HG03045 (cell line): ENCODE data around the gene DIPK2A.
A peak's percentile ranks its signal among the peaks of the same experiment; 100 is the strongest.

Experiments used
- ATAC-seq: cut with Tn5 transposase; IDR thresholded peaks from one replicate; pipeline ENCODE4 v1.9.1; 2021; ENCODE audit warnings: mild to moderate bottlenecking, moderate library complexity; ENCODE audit not compliant: unreplicated experiment

DIPK2A gene, protein sequence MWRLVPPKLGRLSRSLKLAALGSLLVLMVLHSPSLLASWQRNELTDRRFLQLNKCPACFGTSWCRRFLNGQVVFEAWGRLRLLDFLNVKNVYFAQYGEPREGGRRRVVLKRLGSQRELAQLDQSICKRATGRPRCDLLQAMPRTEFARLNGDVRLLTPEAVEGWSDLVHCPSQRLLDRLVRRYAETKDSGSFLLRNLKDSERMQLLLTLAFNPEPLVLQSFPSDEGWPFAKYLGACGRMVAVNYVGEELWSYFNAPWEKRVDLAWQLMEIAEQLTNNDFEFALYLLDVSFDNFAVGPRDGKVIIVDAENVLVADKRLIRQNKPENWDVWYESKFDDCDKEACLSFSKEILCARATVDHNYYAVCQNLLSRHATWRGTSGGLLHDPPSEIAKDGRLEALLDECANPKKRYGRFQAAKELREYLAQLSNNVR

DNA sequence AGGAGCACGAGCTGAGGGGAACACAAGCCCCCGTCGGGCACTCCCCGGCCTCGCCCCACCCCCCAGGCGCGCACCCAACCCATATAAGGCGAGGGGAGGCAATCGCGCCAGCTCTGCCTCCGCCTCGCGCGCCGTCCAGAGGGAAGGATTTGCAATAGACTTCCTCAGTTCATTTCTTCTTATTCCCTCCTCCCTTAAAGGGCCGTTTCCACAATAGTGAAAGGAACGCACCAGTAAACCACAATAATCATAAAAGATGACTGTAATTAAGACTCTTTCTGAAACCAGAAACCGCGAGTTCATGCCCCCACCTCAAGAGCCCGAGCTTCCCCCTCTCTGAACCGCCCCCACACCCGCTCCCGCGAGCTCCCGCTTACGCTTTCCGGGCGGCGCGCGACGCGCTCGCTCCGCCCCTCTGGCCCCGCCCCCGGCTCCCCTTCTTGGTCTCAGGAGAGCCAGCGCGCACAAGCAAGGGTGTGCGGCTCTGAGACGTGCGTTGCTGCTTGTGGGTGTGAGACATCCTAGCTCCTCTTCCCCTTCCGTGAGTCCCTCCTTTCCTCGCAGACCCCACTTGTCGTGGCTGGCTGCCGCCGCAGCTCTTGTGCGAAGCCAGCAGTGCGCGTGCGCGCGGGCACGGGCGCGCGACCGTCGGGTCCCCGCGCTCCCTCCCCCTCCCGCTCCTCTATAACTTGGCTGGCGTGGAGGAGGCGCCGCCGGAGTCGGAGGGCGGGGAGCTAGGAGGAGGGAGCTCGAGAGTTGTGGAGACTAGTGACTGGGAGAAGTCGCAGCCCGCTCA is at the start of gene DIPK2A:
TSS of gene DIPK2A (plus strand) at position 465 of the 796 bp plus-strand sequence. CDS start 510 bp downstream, outside the sequence.
- ATAC-seq = peak; percentile 64

DNA sequence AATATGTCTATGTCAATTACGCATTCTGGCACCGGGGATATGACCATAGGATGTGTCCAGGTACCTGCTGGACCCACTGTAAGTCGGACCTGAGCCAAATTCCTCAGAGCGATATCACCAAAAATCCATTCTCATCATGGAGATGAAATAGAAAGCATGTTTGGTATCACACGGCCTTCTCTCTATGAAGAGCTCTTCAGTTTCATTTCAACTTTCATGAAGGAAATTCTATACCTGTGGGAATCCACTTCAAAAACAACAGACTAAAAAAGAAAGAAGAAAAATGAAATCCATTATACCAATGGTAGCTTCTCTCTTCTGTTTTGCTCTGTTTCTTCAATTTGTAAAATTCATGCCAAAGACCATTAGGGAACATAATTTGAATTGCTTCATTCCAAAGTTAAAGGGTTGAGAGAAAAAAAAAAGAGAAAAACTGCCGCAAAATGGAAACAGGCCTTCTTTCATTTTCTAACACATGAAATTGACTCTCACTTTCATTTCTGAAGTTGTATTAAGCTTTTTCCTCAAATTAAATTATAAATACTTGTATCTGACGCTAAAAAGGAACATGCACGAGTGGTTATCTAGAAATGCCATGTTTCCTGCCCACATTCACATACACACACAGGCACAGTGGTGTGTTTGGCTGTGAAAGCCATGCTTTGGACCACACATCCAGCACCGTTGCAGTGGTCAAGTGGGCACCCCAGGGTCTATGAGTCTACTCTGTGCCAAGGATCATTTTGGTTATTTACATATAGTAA is 46.9 kb upstream of the DIPK2A start:
- peak; percentile 59 for ATAC-seq

DNA sequence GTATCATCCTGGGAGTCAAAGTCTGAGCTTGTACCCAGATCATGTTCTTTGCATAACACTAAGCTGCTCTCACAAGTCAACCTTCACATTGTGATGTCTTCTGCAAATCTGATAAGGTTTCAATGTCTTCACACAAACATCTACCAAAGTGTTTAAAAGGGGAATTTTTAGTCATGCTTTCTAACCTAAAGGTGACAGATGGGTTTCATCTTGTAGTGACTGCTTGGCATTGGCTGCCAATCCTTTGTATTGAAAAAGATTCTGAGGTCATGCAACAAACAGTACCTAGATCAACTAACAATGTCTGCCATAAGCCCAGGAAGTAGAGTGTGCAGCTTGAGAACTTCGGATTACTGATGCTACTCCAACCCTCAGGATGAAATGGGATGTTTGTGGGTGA is 43.6 kb upstream of the DIPK2A start:
- no peak for ATAC-seq

DNA sequence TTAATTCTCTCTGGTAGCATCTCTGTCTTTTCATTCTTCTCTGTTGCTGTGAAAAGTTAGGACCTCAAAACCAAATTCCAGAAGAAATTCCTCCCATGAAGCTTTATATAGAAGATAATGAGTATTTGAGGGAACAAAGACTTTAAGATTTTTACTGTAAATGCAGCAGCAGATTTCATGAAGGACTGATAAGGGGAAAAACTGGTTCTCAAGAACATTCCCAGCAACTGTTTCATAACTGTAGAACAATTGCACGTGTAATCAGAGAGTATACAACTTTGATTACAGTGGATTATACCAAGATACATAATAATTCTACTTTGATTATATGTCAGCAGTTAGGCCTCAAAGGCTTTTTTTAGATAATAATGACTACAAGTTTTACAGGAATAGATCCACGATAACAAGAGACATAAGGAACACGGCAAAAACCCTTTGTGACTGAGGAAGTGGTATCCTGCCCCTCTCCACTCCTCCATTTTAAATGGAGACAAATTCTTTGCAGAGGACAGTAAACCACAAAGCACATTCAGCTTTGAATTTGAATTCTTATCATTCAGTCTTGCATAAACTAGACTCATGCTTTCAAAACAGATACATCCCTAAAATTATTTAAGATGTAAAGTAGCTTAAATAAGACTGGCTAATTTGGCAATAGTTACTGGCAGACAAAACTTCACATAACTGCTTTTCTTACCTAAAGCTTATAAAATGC is 42.9 kb upstream of the DIPK2A start:
- no peak for ATAC-seq

DNA sequence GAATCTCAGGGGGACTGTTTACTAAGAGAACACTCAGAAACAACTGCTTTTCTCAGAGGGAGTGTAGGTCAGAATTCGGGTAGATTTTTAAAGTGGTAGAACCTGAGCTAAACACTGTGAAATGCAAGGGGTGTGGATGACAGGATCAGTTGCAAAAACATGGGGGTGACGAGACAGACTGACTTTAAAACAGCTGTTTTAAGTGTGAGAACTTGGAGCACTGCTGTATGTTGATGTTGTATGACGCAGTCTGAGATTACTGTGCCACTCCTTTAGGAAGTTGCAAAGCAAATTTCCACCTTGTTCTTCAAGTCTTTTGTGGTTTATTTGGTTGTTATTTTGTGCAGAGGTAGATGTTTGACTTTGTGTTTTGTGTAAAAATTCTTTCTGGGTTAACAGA is 36.8 kb upstream of the DIPK2A start:
- no peak for ATAC-seq

DNA sequence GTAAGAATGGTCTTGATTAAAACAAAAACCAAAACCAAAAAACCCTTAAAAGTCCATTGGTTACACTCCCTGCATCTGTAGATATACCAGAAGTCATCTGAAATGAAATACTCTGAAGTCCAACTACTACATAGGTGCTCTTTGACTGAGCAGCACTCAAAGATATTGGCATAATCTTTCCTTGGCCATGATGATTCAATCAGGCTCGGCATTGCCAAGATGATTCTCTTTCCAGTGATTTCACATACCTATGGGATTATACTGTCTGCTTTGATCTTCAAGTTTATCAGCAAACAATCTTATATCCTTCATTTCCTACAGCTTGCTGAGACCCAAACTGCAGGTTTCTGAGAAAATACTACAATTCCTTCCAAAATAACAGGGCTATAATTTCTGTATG is 35.9 kb upstream of the DIPK2A start:
- ATAC-seq = no peak

DNA sequence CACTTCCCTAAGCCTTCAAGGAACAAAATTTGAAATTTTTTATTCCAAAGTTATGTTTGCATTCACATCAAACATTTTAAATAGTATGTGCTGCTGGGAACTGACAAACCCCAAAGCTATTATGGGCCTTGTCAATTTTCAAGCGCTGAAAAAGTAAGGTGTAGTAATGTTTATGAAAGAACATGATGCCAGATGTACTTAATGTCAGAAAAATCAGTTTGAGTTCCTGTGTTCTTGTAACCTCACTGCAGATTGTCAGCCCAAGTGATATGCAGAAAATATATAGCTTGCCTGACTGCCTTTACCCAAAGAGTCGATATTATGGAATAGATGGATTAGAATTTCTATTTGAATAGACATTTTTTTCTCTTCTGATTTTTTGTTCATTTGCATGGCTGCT is 20.8 kb upstream of the DIPK2A start:
- no peak for ATAC-seq

DNA sequence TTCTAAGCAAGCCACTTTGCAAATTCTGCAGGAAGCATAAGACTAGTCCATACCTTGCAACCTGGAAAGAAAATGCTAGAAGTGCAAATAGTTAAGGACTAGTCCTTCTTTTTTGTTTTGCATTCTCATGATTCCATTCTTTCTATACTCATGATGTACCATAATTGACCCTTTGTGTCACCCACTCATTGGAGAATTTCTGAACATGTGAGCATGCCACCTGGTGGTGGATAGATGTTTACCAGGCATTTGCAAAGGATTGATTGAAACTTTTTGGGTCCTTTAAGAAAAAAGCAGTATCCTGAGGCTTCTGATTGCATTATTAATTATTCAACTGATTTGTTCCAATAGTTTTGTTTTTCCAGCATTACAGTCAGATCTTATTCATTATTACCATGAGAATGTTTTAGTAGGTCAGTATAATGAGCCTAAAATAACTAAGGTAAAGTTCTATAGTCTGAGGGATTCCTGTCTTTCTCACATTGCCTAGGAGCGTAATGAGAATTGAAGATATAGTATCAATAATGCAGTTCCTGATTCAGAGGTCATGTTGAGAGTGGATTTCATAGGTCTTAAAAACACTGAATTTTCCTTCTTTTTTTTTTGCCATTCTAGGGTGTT is 20.2 kb upstream of the DIPK2A start:
- peak; percentile 75 for ATAC-seq

DNA sequence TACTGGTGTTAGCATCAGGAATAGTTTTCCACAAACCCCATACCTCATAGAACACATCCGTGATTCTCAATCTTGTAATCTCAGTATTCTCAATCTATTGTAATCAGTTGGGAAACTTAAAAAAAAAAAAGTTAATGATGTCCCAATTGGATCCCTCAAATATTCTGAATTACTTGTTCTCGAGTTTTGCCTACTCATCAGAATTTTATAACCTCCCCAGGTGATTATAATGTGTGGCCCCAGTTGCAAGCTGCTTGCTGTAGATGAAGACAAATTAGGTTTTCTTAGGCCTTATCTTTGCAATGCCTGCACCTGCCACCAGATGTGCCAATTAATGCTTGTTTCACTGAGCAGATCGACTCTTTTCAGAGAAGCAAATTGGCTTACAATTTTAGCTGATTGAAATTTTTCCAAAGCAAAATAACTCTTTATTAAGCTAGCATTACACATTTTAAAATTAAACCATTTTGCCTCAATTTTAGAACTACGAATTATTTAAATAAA is 19.0 kb upstream of the DIPK2A start:
- ATAC-seq = no peak

DNA sequence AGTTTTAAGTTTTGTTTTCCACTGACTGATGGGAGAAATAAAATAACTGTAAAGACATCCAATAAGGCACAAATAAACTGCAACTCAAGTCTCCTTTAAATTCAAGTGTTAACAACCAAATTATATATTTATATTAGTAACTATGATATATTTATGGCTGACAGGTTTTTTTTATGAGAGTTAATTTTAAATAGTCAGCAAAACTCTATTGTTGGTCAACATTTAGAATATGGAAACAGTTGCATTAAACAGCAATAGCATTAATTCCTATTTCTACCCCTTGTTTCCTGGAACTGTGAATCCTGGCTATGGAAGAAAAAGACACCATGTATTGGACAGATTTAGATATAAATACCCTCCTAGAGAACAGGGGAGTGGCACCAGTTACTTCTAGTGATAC is 16.5 kb upstream of the DIPK2A start:
- no peak for ATAC-seq

DNA sequence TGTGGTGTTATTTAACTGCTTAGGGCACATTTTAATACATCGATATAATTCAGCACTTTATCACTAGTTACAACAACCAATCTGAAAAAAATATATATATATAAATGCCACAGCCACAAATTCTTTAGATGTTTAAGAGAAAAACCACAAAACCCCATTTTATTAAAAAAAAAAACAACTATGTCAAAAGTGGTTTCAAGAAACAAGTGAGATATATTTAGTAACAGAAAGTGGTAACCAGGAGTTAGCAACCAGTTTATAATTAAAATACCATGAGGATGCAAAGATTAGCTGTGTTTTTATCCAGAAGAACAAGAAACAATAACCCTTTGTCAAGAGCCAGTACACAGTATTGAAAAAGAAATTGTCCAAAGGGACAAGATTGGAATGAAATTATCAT is 14.8 kb upstream of the DIPK2A start:
- no peak for ATAC-seq

DNA sequence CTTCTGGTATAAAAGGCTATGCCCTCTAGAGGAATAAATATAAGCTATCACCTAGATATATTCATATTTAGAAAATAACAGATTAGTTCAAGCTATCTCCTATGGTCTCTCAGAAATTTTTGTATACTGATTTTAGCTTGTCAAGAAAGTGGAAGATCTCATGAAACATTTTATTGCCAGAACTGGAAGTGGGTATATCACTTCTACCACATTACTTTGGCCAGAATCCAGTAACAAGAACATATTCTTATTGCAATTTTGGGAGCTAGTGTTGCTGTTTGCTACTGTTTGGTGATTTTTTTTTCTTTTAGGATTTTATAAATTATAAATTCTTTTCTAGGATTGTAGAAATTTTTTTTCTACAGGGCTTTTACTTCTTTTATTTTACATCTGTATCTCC is 14.2 kb upstream of the DIPK2A start:
- ATAC-seq = no peak

DNA sequence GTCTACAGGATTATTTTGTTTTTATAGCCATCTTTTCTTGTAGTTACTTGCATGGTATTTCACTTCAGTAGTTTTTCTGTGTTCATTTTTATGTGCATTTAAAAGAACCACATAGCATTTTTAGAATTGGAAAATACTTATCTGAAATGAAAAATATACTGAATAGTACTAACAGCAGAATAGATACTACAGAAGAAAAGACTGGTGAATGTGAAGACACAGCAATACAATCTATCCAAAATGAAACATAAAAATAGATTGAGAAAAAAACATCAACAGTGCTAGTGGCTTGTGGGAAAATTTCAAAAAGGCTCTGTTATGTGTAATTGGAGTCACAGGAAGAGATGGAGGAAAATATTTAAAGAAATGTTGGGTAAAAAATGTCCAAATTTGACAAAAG is 12.7 kb upstream of the DIPK2A start:
- ATAC-seq = no peak

DNA sequence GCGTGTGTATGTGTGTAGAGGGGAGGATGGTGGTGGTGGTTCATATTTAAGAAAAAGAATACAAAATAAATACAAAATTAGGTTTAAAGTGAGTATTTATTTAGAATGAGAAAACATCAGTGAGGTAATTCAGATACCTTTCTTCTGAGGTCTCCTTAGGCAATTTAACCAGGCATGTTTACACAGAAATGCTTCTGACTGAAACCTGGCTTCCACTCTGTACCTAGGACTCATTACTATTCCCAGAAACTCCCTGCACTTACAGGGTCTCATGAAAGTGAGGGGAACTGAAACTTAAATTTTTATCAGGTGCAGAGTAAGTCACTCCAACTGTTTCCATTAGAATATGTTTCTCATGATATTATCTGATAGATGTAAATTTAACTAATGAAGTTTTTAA is 10.3 kb upstream of the DIPK2A start:
- no peak for ATAC-seq

DNA sequence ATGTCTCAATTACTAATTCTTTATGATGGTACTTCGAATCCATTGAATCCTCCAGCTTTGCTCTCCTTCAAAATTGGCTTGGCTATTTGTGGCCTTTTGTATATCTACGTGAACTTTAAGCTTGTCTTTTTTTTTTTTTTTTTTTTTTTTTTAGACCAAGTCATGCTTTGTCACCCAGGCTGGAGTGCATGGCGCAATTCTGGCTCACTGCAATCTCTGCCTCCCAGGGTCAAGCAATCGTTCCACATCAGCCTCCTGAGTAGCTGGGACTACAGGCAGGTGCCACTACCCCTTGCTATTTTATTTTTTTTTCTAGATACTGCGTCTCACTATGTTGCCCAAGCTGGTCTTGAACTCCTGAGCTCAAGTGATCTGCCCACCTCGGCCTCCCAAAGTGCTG is 7.7 kb upstream of the DIPK2A start:
- ATAC-seq = no peak

DNA sequence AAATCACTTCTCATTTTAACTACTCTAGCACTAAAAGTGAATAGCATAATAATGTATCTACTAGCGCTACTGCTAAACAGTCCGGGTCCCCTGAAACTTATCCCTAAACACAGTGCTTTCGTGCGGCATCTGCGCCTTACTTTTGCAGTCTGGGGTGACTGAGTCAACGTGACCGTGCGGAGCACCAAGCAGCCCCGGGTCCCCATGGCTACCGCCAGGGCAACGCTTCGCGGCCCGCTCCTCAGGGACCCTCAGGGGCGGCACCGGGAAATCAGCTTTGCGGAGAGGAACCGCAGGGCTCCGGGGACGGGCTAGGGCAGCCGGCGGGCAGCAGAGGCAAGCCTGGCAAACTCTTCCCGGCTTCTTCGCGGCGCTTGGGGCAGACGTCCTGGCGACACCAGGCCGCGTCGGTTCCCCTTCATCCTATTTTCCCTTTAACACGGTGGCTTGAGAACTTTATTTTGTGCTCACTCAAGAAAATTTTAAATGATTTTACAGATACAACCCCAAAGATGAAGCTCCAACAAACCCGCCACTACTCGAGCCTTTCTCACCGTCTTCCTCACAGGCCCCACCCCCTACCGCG is 757 bp upstream of the DIPK2A start:
- peak; percentile 24 for ATAC-seq

DNA sequence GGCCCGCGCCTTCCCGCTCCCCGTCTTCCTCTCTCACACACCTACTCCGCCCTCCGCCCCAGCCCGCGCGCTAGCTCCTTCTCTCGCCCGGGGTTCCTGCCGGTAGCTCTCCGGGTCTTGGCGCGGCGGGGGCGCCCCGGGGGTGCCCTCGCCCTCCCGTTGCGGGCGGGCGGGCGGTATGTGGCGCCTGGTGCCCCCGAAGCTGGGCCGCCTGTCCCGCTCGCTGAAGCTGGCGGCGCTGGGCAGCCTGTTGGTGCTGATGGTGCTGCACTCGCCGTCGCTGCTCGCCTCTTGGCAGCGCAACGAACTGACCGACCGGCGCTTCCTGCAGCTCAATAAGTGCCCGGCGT is 507 bp downstream of the DIPK2A start:
- ATAC-seq = peak; percentile 20

DNA sequence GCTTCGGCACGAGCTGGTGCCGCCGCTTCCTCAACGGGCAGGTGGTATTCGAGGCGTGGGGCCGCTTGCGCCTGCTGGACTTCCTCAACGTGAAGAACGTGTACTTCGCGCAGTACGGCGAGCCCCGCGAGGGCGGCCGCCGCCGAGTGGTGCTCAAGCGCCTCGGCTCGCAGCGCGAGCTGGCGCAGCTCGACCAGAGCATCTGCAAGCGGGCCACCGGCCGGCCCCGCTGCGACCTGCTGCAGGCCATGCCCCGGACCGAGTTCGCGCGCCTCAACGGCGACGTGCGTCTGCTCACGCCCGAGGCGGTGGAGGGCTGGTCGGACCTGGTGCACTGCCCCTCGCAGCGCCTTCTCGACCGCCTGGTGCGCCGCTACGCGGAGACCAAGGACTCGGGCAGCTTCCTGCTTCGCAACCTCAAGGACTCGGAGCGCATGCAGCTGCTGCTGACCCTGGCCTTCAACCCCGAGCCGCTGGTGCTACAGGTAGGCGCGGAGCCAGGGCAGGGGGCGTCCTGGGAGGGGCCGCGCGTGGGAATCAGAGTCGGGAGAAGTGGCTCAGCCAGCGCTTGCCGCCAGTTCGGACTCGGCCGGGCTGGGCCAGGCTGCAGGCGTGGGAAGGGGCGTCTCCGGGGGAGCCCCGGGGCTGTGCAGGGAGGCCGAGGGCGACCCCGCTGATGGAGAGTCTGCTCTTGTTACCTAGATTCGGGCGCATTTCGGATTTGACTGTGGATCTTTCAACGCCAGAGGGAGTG is 1.1 kb downstream of the DIPK2A start:
- ATAC-seq = peak; percentile 33
